ACC112 (cell line): Measurements from ENCODE around the gene IL1RAP.
A peak's percentile ranks its signal among the peaks of the same experiment; 100 is the strongest.

ENCODE experiments used
- H2AFZ ChIP-seq: fragments of 200-600 bp; sonication (generic); one replicate; pipeline ENCODE4 v1.6.0; 2017; ENCODE audit warnings: antibody characterized with exemption, low read length; ENCODE audit not compliant: unreplicated experiment
- H3K27ac ChIP-seq: fragments of 200-600 bp; sonication (generic); 2 replicates; pipeline ENCODE4 v1.5.1; 2014; ENCODE audit warnings: low read depth, mild to moderate bottlenecking, antibody characterized with exemption, low read length, moderate library complexity
- H3K27me3 ChIP-seq: fragments of 200-600 bp; sonication (generic); 2 replicates; pipeline ENCODE4 v1.6.1; 2014; ENCODE audit warnings: mild to moderate bottlenecking, antibody characterized with exemption, low read length, moderate library complexity, mixed read lengths; ENCODE audit not compliant: insufficient read depth
- H3K36me3 ChIP-seq: fragments of 200-600 bp; sonication (generic); 2 replicates; pipeline ENCODE4 v1.6.1; 2016; ENCODE audit warnings: mild to moderate bottlenecking, antibody characterized with exemption, low read length, moderate library complexity, mixed read lengths; ENCODE audit not compliant: insufficient read depth
- H3K4me1 ChIP-seq: fragments of 200-600 bp; sonication (generic); one replicate; pipeline ENCODE4 v1.6.1; 2016; ENCODE audit warnings: low read length, mixed read lengths; ENCODE audit not compliant: insufficient read depth, unreplicated experiment, control insufficient read depth
- H3K4me3 ChIP-seq: fragments of 200-600 bp; sonication (generic); 2 replicates; pipeline ENCODE4 v1.5.1; 2014; ENCODE audit warnings: mild to moderate bottlenecking, low read depth, low read length
- H3K79me2 ChIP-seq: fragments of 200-600 bp; sonication (generic); one replicate; pipeline ENCODE4 v1.6.0; 2016; ENCODE audit warnings: low read length; ENCODE audit not compliant: control insufficient read depth, unreplicated experiment, insufficient read depth

IL1RAP gene

DNA sequence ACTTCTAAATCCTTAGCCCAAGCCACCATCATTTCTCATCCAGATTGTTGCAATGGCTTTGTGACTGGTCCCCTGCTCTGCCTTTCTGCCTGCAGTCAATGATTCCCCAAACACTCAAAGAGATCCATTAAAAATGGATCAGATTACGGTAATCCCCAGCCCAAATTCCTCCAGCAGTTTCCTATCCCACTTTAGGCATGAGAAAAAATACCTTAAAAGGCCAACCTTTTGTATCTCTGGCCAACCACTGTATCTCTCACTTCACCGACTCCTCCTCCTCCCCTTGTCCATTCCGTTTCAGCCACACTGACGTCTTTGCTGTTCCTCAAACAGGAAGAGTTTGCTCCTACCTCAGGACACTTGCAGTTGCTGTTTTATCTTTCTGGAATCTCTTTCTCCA is 20.9 kb upstream of the IL1RAP start:
- Histone ChIP-seq H3K27me3 (no peaks in the 10 kb centered on the region), H3K36me3 (no peaks in the 10 kb centered on the region), H3K79me2 (no peaks in the 10 kb centered on the region), H3K4me3 (no peak overlapping the region), H2AFZ (no peak overlapping the region), H3K4me1 (peaks cover 25% of the 10 kb centered on the region), H3K27ac (no peak overlapping the region)

DNA sequence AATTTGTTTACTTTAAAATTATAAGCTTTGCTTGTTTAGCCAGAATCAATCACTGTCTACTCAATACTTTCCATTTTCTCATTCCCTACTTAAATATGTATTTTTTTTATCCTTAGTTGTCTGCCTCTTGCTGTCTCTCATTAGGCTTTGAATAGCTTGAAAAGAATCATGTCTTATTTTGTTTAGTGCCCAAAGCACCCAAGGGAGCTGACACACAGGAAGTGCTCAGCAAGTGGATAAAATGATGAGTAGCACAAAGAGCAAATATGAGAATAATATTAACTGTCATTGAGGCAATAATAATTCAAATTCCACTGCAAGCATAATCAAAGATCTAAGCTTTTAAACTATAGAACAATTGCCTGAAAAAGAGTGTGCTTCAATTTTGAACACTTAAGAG is 19.0 kb upstream of the IL1RAP start:
- H3K27ac ChIP-seq, result peak overlapping the region; percentile 35; the same call in 1 of the 2 replicates
- H3K36me3 ChIP-seq, result no peaks in the 10 kb centered on the region
- no peak overlapping the region; the same call in 1 of the 2 replicates for H3K4me3 ChIP-seq
- H3K79me2 ChIP-seq, result no peaks in the 10 kb centered on the region
- no peaks in the 10 kb centered on the region for H3K27me3 ChIP-seq
- H3K4me1 ChIP-seq, result peaks cover 25% of the 10 kb centered on the region
- H2AFZ ChIP-seq, result peak overlapping the region; percentile 65

DNA sequence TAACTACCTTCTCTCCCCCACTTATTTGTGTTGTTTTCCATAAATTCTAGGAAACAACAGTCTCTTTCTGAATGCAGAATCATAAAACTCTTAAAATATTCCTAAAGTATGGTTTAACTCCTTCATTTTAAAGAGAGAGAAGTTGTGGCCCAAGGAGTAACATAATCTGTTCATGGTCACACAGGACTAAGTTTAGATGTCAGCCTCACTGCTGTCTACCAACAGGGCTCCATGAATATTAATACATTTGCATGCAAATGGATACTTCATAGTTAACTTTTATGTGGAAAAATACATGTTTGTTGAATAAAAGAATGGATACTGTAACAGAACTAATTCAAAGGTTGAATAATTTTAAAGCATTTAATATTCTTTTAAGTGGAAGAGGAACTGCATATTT is 18.5 kb upstream of the IL1RAP start:
- H3K4me1 ChIP-seq, result peaks cover 25% of the 10 kb centered on the region
- peak overlapping the region; percentile 65 for H2AFZ ChIP-seq
- no peaks in the 10 kb centered on the region for H3K27me3 ChIP-seq
- no peaks in the 10 kb centered on the region for H3K36me3 ChIP-seq
- H3K27ac ChIP-seq, result peak overlapping the region; percentile 35
- H3K4me3 ChIP-seq, result no peak overlapping the region; the same call in 1 of the 2 replicates
- no peaks in the 10 kb centered on the region for H3K79me2 ChIP-seq

- Histone ChIP-seq H3K79me2 (no peaks in the 10 kb centered on the region), H3K27ac (peak overlapping the region; percentile 35), H3K27me3 (no peaks in the 10 kb centered on the region), H2AFZ (peak overlapping the region; percentile 65), H3K36me3 (no peaks in the 10 kb centered on the region), H3K4me1 (peaks cover 25% of the 10 kb centered on the region), H3K4me3 (no peak overlapping the region)
These were observed 18.1 kb upstream of the IL1RAP start for GRCh38 chr3:190495796-190496195.

- no peaks in the 10 kb centered on the region for H3K36me3 ChIP-seq
- no peaks in the 10 kb centered on the region for H3K79me2 ChIP-seq
- no peak overlapping the region for H3K27ac ChIP-seq
- no peak overlapping the region for H3K4me3 ChIP-seq
- peaks cover 25% of the 10 kb centered on the region for H3K4me1 ChIP-seq
- no peak overlapping the region for H2AFZ ChIP-seq
- H3K27me3 ChIP-seq, result no peaks in the 10 kb centered on the region
These were observed 17.0 kb upstream of the IL1RAP start for GRCh38 chr3:190496859-190497258.

- Histone ChIP-seq H3K4me1 (peaks cover 25% of the 10 kb centered on the region), H3K79me2 (no peaks in the 10 kb centered on the region), H3K27ac (no peak overlapping the region), H3K4me3 (no peak overlapping the region), H3K27me3 (no peaks in the 10 kb centered on the region), H2AFZ (no peak overlapping the region), H3K36me3 (no peaks in the 10 kb centered on the region)
These were observed 16.1 kb upstream of the IL1RAP start for GRCh38 chr3:190497811-190498210.

- H3K4me3 ChIP-seq, result no peak overlapping the region
- H3K4me1 ChIP-seq, result peaks cover 25% of the 10 kb centered on the region
- H3K79me2 ChIP-seq, result no peaks in the 10 kb centered on the region
- H3K27ac ChIP-seq, result no peak overlapping the region
- H3K27me3 ChIP-seq, result no peaks in the 10 kb centered on the region
- no peak overlapping the region for H2AFZ ChIP-seq
- H3K36me3 ChIP-seq, result no peaks in the 10 kb centered on the region
These were observed 15.6 kb upstream of the IL1RAP start for GRCh38 chr3:190498293-190498692.

DNA sequence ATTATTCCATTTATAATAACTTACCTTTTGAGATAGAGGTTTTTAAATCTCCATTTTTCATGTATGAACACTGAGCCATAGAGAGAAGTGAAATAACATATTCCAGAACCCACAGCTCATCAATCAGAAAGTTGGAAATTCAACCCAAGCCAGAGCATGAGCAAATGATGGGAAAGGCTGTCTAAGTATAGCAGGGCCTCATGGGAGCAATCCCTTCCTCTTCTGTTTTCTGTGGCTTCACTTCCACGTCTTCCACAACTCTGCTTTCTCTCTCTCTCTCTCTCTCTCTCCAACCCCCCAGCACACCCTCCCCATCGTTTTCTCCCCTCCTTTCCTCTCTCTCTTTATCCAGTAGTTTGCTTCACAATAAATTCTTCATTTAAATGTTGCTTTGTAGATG is 14.8 kb upstream of the IL1RAP start:
- Histone ChIP-seq H3K36me3 (no peaks in the 10 kb centered on the region), H2AFZ (peak overlapping the region; percentile 5), H3K79me2 (no peaks in the 10 kb centered on the region), H3K4me1 (peaks cover 25% of the 10 kb centered on the region), H3K27me3 (no peaks in the 10 kb centered on the region), H3K4me3 (no peak overlapping the region), H3K27ac (no peak overlapping the region)

- H3K79me2 ChIP-seq, result no peaks in the 10 kb centered on the region
- H3K4me1 ChIP-seq, result no peaks in the 10 kb centered on the region
- no peak overlapping the region for H2AFZ ChIP-seq
- no peak overlapping the region for H3K27ac ChIP-seq
- H3K4me3 ChIP-seq, result no peak overlapping the region
- no peaks in the 10 kb centered on the region for H3K36me3 ChIP-seq
- no peaks in the 10 kb centered on the region for H3K27me3 ChIP-seq
These were observed 10.9 kb upstream of the IL1RAP start for GRCh38 chr3:190502946-190503345.

DNA sequence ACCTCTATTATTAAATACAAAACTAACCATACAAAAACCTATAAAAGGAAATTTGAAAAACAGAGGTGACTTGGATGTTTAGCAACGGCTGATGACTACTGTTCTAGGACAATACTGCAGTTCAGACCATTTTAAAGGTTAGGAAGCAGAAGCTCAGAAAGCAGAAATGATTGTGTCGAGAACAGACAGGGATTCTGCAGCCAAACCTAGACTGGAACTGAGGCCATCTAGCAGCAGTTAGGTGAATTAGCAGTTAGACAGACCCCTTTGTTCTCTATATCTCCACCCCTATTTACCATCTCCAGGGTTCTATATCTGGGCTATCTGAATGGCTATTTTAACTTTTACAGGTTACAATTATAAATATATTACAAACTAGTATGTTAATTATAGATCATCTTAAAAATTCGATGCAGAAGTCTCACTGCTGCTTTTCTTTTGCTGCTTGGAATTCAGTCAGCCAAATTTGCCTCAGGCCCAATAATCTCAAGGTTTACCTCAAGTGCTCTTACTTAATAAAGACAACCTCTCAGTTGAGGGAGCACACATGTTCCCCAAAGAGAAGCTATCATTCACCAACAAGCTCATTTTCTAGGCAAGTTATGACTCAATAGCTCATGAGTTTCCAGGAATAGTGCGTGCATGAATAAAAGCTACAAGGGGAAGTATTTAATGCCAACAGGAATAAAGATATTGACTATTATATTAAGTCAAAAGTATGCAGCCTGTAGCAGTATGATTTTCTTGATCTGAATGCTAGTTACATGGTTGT is 9.3 kb upstream of the IL1RAP start:
- no peak overlapping the region for H2AFZ ChIP-seq
- H3K4me3 ChIP-seq, result no peak overlapping the region
- no peak overlapping the region for H3K27ac ChIP-seq
- no peaks in the 10 kb centered on the region for H3K79me2 ChIP-seq
- no peaks in the 10 kb centered on the region for H3K4me1 ChIP-seq
- no peaks in the 10 kb centered on the region for H3K27me3 ChIP-seq
- H3K36me3 ChIP-seq, result no peaks in the 10 kb centered on the region

DNA sequence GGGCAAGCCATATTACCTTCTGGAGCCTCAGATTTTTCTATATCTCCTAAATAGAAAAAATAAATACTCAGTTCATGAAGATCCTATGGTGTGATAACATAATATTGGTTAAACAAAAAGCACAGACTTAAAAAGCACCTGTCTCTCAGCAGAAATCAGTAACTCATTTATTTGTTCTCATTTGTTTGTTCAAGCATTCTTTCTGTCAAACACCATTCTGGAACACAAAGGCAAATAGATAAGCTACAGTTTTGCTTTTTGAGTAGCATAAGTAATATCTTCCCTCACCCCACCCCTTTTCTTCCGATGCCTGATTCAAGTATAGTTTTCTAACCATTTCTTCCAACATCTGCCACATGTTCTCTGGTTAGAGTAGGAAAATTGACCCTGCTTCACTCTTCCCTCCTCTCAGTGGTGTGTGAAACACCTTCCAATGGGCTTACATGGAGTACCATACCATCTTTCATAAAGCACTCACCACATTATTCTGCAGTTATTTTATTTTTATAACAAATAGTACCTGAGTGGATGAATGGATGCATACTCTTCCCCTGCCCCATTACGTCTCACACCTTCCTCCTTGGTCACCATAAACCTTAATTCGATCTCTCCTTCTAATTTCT is 8.4 kb upstream of the IL1RAP start:
- no peaks in the 10 kb centered on the region for H3K79me2 ChIP-seq
- no peaks in the 10 kb centered on the region for H3K4me1 ChIP-seq
- H2AFZ ChIP-seq, result no peak overlapping the region
- H3K36me3 ChIP-seq, result no peaks in the 10 kb centered on the region
- no peak overlapping the region for H3K4me3 ChIP-seq
- H3K27ac ChIP-seq, result no peak overlapping the region
- no peaks in the 10 kb centered on the region for H3K27me3 ChIP-seq
